Measurements from ENCODE around the gene CCDC78.

DNA sequence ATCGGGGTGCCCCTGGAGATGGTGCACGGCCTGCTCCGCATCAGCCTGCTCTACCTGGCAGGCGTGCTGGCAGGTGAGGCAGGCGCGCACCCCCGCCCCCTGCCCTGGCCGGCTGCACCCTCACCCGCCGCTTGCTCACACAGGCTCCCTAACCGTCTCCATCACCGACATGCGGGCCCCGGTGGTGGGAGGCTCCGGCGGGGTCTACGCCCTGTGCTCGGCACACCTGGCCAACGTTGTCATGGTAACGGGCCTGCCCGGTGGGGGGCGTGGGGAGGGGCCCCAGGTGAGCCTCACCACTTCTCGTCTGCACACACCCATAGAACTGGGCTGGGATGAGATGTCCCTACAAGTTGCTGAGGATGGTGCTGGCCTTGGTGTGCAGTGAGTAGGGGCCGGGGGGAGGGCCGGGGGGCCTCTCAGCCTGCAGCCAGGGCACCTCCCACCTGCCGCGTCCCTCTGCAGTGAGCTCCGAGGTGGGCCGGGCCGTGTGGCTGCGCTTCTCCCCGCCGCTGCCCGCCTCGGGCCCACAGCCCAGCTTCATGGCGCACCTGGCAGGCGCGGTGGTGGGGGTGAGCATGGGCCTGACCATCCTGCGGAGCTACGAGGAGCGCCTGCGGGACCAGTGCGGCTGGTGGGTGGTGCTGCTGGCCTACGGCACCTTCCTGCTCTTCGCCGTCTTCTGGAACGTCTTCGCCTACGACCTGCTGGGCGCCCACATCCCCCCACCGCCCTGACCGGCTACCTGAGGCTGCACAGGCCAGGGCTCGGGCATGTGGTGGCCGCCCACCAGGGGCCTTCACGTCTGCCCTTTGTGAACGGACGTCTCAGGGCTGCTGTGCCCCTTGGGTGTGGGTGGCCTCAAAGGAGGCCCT is 48.7 kb downstream of the CCDC78 start:
- TF ChIP-seq, protein P1, sequence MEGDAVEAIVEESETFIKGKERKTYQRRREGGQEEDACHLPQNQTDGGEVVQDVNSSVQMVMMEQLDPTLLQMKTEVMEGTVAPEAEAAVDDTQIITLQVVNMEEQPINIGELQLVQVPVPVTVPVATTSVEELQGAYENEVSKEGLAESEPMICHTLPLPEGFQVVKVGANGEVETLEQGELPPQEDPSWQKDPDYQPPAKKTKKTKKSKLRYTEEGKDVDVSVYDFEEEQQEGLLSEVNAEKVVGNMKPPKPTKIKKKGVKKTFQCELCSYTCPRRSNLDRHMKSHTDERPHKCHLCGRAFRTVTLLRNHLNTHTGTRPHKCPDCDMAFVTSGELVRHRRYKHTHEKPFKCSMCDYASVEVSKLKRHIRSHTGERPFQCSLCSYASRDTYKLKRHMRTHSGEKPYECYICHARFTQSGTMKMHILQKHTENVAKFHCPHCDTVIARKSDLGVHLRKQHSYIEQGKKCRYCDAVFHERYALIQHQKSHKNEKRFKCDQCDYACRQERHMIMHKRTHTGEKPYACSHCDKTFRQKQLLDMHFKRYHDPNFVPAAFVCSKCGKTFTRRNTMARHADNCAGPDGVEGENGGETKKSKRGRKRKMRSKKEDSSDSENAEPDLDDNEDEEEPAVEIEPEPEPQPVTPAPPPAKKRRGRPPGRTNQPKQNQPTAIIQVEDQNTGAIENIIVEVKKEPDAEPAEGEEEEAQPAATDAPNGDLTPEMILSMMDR (IDR thresholded peaks at IDR 0.05; ENCODE audit: insufficient read depth, low read length, poor library complexity, severe bottlenecking) = no peak
- TF ChIP-seq EZH2phosphoT487 (conservative IDR thresholded peaks at IDR 0.05; ENCODE audit: low read length) = no peak
